GM23338 (cell line): ENCODE measurements around the gene CIAO3.

Experiments
- CREB1 ChIP-seq: fragments of 250-450 bp; sonication (Bioruptor Pico); IDR thresholded peaks from 2 replicates; pipeline ENCODE4 v1.5.0; 2020; ENCODE audit warnings: low read depth, mild to moderate bottlenecking, moderate library complexity
- EZH2phosphoT487 ChIP-seq: fragments of 200-600 bp; sonication (generic); IDR thresholded peaks from one replicate; pipeline ENCODE4 v1.8.1; 2018; ENCODE audit warnings: antibody characterized with exemption; ENCODE audit not compliant: unreplicated experiment
- JUNB ChIP-seq: IDR thresholded peaks from one replicate; pipeline ENCODE4 v1.6.1; 2016; ENCODE audit warnings: antibody characterized with exemption; ENCODE audit not compliant: unreplicated experiment
- TF ChIP-seq, protein P1 (sequence below), 2 experiments: fragments of 200-600 bp in 1 of 2; sonication (generic) in 1 of 2; conservative IDR thresholded peaks; 2 replicates each; pipeline versions ENCODE4 v1.5.1 to v1.6.1; 2016 to 2017; ENCODE audit warnings: antibody characterized with exemption in 2 of 2, low read depth in 2 of 2, mild to moderate bottlenecking in 2 of 2, moderate library complexity in 1 of 2

DNA sequence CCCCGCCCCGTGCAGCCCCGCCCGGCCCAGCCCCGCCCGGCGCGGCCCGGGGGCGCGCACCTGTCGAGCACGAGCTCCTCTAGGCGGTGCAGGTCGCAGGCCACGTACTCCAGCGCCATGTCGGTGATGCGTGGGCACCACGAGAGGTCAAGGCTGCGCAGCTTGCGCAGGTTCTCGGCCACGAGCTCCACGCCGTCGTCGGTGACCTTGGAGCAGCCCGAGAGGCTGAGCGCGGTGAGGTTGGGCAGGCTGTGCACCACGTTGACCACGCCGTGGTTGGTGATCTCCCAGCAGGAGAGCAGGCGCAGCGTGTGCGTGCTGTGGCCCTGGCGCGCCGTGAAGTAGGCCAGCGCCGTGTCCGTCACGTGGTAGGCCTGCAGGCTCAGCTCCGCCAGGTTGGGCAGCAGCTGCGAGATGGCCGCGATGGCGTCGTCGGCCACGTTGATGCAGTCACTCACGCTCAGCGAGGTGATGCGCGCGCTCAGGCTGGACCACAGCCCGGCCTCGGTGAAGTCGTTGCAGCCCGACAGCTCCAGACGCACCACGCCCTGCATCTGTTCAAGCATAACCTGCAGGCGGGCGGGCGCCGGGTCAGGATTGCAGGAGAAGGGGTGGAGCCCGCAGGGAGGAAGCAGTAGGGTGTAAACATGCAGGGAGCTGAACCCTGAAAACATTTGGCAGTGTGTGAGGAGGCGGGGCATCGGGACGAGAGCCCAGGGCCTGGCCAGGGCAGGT, 45.3 kb downstream of the CIAO3 start:
- TF ChIP-seq, protein P1, sequence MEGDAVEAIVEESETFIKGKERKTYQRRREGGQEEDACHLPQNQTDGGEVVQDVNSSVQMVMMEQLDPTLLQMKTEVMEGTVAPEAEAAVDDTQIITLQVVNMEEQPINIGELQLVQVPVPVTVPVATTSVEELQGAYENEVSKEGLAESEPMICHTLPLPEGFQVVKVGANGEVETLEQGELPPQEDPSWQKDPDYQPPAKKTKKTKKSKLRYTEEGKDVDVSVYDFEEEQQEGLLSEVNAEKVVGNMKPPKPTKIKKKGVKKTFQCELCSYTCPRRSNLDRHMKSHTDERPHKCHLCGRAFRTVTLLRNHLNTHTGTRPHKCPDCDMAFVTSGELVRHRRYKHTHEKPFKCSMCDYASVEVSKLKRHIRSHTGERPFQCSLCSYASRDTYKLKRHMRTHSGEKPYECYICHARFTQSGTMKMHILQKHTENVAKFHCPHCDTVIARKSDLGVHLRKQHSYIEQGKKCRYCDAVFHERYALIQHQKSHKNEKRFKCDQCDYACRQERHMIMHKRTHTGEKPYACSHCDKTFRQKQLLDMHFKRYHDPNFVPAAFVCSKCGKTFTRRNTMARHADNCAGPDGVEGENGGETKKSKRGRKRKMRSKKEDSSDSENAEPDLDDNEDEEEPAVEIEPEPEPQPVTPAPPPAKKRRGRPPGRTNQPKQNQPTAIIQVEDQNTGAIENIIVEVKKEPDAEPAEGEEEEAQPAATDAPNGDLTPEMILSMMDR (conservative IDR thresholded peaks at IDR 0.05; ENCODE audit: low read depth in 2 of 2): no peak
- TF ChIP-seq CREB1 (no peak), EZH2phosphoT487 (no peak), JUNB (no peak)
